NCI-H2171 (cell line): ENCODE data around the gene SMARCA2.

Experiments
- DNase-seq: peaks from one replicate; lab custom pipeline; 2025; lab: John Stamatoyannopoulos, UW

The SMARCA2 gene

DNA sequence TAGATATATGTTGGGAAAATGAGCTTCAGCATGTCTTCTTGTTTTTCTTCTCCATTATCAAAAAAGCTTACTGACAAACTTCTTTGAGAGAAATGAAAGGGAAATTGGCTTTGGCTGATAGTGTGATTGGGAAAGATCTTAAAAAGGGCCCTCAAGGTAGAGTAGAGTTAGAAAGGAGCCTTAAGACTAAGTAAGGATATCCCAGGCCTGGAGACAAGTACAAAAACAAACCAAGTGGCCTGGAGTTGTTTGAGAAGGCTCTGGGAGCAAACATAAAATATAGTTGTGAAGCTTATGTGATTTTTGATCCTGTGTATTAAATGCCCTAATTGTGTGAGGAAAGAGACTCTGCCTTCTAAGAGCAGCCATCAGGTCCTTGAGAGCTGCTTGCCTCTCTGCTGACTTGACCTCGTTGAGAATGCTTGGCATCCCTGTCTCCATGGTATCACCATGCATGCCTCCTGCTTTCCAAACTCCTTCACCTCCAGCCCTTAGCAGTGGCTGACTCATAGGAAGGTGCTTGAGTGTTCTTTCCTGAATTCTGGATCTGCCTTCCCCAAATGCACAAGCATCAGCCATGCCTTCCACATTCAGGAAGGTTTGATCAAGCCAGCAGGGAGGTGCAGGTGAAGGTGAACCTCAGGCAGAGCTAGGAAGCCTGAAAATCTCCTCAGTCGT, 78.9 kb downstream of the SMARCA2 start:
- DNase-seq, result no peak

DNA sequence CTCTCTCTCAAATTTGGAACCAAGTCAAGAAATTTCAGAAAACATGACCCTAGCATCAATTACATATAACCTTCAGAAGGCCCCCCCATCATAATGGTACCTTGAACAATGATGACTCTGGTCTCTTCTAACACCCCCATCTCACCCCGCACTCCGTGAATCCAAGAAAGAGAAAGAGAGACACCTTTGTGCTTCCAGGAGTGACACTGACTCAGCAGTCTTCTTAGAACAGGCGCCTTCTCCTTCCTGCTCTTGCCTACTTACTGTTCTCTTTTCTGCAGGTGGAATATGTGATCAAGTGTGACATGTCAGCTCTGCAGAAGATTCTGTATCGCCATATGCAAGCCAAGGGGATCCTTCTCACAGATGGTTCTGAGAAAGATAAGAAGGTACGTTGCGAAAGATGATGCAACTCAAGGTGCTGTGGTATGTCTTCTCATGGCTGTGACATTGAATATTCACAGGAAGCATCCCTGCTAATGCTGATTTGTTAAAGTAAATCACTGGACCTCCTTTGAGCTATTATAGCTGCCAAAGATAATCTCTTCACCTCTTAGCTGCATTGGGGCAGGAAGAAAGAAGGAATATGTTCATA, 81.3 kb downstream of the SMARCA2 start:
- no peak for DNase-seq

DNA sequence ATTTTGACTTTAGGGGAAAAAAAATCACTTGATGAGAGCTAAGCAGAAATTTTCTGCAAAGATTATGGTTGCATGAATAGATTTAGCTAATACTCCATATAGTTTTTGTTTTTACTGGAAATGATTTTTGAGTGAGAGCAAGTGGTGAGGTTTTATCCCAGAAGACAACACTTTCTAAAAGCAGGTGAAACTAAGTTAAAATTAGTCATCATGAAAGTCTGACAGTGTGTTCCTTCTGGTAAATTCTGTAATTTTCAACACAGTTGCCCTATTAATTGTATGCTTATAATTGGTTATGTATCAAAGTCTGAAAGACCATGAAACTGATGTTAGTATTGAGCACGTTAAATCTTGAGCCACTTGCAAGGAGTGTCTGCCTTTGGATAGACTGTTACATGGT, 91.5 kb downstream of the SMARCA2 start:
- no peak for DNase-seq

DNA sequence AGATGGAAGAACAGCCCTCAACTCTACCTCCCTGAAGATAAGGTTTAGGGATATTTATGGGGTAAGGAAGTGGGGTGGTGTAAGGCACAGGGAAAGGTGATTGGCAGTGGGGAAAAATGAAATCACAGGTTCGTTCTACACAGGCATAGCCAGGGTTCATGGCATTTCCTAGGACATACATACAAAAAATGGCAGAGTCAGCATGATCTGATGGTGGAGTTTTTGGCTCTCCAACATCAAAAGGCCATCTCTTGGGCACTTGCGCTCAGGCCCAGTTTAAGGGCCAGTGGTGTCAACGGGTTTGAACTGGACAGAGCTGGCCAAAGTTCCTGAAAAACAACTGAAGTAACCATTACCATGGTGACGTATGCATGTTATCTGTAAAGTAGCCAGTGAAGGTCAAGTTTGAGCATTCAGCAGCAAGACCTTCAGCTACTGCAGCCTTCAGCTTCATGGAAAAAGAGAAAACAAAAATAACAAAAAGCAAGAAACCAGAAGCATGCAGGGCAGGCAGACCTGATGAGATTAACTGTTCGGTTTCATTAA, 92.8 kb downstream of the SMARCA2 start:
- DNase-seq, result no peak

DNA sequence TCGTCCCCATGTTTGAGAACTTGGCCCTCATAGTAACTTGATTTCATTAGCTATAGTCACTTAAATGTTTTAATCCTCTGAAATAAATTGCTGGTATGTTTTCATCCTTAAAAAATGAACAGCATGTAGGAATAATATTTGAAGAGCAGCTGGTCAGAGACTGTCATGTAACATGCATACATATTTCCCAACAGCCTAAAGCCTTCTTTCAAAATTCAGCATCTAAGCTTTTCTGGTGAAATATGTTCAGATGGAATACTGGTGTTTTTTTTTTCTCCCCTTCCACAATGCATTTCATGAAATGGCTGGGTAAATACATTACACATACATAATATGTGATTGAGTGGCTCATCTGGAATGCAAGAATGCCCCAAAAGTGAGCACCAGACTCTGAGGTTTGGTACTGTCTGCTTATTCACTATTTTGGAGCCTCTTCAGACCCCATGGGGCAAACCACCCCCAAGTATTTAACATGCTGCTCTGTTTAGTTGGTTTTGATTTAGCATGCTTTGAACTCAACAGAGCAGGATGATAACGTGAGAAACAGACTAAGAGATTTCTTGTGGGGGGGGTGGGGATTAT, 94.0 kb downstream of the SMARCA2 start:
- no peak for DNase-seq

DNA sequence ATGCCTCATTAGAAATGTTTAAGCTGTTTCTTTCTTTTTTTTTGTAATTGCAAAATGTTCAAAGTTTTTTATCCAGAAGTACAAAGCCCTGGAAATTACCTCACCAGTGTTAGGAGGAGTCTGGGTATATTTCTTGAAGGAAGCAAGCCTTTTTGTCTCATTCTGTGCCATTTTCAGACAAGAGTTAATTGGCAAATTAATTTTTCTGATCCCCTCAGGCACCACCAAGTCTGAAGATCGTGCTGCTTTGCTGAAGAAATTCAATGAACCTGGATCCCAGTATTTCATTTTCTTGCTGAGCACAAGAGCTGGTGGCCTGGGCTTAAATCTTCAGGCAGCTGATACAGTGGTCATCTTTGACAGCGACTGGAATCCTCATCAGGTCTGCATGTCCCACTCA, 94.9 kb downstream of the SMARCA2 start:
- DNase-seq, result no peak

DNA sequence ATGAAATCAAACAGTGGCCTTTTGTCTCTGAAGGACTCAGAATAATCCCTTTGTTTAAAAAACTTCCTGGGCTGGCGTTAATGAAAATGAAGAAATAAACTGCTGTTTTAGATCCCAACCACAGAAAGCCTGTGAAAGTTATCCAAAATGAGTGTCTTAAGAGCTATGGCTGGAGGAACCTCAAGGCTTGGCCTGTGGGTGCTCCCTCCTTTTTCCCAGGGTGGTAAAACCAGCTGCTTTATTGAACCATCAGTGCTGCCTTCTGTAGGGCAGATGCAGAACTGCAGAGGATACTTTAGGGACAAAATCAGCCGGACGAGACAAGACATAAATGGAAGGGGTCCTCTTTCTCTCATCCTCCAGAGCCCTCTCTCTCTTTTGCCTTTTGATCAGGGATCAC, 100.9 kb downstream of the SMARCA2 start:
- no peak for DNase-seq

DNA sequence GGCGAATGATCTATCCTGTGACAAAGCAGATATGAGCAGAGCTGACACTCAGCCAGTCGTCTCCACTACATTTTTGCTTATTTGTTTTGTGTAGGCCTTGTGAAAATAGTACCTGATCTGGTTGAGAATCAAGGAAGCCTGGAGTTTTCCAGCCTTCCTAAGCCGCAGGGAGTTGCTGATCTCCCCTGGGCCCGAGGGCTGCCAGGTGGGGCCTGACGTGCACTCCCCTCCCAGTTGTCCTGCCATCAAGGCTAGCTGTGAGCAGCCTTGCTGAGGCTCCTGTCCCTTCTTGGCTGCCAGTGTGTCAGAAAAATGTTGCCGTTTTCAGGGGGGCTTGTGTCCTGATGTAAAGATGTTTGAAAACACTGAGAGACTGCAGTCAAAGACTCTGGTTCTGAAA, 102.4 kb downstream of the SMARCA2 start:
- DNase-seq, result no peak

DNA sequence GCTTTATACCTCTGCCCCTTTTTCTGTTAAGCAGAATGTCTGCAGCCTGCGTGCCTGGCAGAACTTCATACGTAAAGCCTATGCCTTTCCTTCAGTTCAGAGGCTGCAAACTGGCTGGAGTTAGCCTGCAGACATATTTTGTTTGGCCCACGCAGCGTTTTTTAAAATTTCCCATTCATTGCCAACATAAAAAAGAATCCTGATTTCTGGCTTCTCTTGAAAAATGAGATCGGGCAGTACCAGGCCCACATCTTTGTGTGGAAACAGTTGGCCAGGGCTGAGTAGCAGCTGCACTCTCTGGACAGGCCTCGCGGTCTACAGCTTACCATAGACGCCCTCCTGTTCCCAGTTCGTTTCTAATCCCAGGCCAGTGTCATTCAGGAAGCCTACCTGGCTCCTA, 104.4 kb downstream of the SMARCA2 start:
- DNase-seq, result no peak

DNA sequence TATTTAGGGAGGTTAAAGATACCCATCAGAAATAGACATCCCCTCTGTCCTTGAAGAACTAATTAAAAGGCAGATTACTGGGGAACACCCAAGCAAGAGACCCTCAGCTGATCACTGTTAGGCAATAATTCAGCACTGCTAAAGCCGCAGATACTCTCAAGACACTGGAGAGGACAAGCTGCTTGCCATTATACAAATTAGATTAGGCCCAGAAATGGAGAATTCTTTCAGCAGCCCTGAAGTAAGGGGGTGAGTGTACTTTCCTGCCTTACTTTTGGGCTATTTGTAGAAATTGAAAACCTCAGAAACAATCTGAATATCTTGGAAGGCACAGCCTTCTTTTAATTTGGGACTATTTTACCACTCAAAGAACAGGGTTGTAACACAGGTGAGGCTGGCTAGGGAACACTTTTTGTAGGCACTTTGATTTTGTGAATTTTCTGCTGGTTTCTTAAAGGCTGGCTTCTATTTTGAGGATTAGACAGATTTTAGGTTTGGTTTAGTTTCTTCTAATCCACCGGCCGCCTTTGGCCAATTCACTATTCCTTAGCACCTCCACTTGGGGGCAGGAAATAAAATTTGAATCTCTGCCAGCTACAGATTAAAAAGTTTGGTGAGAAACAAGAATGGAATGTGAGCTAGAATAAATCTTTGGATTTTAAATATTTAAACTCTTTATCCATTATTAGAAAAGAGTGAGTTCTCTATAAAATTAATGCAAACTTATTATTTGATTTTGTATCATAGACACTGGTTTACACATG, 106.0 kb downstream of the SMARCA2 start:
- no peak for DNase-seq

DNA sequence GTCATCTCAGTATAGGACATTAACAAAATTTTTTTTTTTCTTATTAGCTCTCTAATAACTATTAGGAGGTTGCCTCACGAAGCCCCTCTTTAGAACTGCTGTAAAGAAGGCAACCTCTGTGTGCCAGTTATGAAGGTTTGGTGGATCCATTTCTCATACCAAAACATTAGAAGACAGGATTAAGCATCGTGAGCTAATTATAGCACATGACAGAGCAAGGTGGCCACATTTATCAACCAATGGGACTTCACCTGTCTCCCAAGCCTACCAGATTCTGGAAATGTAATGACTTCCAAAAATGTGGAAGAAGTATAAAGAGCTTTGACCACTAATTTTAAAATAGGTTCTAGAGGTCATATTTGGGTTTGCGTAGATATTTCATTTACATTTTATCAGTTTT, 107.2 kb downstream of the SMARCA2 start:
- DNase-seq, result no peak

DNA sequence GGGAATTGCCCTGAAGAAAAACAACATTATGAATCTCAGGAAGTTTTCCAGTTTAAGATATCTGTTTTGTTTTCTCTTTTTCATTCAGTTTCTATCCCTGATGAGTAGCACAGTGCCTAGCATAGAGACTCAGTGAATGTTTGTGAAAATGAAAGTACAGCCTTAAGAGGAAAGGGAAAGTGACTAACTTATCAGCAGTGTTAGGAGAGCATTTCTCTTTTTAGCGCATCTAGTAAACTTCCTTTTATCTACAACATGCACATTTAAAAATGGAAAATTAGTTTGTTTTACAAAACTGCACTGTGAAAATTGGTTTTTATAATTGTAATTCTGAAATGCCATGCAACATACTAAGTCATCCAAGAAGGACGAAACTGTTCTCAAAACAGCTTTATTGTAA, 110.8 kb downstream of the SMARCA2 start:
- DNase-seq, result no peak

DNA sequence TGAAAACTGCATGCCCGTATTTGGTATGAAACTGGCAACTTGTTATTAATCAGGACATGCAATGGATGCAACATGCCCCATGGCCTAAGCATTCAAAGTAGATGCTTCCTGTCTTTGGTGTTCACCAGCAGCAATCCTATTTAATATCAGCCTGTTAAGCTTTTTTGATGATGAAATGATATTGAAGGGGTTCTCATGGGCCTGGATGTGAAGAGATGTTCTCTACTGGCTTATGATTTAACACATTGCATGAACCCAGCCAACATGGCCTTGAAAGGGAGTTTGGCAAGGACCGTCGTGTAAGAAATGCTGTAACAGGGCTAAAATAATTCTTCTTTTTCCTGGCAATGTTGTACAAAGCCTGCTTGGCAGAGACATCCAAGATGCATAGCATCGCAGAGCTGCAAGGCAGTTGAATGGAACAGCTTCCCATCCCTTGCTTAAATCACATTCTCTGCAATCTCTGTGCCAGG, 111.2 kb downstream of the SMARCA2 start:
- no peak for DNase-seq

DNA sequence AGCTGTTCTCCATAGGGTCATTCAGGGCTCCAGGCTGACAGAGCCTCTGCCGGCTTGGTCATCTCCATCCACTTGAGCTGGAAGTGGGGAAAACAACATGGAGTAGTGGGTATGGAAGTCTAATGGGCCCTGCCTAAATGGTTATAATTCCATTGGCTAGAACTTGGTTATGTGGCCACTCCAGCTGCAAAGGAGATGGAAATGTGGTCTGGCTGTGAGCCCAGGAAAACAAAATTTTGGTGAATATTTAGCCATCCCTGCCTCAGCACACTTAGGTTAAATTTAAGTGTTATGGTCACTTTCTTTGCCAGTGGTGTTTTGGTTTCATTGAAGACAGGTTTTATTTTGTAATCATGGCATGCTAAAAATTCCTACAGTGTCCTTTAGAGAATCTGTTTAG, 112.3 kb downstream of the SMARCA2 start:
- no peak for DNase-seq

DNA sequence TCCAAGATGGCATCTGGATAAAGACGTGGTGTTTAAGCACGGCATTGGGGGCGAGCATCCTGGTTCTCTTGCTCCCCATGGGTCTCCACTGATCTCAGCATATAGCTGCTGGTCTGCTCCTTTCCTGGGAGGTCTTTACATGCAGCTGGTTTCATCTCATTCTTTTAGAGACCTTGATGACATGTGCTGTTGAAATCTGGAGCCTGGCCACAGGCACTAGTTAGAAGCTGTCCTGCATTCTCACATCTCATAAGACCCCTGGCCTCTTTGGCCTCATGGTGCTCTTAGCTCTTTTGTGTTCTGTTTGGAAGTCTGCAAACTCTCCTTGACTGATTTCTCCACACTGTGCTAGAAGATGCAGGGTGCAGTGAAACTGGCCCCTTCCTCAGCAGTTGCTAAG, 113.0 kb downstream of the SMARCA2 start:
- no peak for DNase-seq

DNA sequence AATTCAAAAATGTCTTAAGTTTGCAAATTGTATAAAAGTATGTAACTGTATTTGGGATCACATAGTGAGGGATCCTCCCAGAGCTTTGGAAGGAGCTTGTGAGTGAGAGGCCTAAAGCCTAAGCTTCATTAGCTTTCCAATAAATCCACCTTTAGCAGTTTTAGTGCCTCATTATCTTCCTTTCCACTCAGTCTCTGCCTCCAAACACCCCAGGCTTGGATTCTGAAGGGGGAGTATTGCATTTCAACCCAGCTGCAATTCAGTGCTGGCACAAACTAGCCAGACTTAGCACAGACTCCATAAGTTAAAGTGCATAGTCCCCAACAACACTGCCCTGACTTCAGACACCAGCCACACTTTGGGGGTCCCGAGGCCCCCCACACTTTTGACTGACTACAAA, 113.5 kb downstream of the SMARCA2 start:
- no peak for DNase-seq

DNA sequence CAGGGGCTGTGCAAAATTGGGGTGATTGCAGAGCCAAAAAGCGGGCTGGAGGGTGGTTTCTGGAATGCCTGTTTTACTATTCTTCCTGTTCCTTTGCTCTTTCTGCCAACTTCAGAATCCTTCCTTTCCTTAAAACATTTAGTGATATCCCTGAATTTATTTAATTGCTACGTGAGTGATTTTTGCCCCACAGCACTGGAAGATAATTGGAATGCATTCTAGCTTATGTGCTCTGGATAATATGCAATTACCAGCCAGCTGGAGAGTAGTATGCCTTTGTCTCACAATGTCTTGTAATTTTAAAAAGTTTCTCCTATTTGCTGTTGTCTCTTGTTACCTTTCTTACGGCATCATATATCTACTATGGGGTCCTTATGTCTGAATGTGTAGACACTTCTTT, 115.8 kb downstream of the SMARCA2 start:
- DNase-seq, result no peak

DNA sequence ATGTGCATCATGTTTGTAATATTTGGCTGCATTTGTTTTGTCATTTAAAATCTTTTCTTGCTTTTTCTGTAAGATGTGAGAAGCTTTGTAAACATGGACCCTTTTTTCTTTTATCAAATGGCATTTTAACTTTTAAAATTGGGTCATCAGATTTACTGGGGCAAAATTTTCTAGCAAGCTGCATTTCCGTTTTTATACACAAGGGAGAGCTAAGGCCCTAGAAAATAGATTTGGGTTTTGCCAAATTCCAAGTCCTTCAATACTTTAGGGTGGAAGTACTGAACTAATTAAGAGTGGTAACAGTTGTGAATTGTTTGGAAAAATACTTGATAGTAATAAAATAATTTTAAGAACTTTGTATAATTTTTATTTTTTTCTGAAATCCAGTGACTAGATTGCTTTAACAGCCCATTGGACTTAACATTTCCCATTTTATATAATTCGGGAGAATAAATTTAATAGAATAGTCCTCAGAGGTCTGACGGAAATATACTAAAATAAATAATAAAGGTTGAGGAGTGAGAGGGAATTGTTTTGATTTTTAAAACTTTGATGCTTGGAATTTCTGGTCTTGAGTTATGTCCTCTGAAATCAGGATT, 117.4 kb downstream of the SMARCA2 start:
- peak; percentile 40 for DNase-seq

DNA sequence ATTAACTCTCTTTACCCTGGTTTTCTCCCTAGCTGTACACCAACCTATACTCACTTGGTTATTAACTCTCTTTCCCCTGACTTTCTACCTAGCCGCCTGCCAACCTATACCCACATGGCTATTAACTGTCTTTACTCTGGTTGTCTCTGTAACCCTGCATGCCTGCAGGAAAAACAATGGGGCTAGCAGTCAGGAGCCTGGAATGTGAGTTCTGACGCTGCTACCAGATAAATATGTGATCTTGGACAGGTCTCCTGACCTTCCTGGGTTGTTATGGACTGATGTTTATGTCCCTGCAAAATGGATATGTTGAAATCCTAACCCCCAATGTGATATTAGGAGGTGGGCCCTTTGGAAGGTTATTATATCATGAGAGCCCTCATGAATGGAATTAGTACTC, 119.2 kb downstream of the SMARCA2 start:
- no peak for DNase-seq

DNA sequence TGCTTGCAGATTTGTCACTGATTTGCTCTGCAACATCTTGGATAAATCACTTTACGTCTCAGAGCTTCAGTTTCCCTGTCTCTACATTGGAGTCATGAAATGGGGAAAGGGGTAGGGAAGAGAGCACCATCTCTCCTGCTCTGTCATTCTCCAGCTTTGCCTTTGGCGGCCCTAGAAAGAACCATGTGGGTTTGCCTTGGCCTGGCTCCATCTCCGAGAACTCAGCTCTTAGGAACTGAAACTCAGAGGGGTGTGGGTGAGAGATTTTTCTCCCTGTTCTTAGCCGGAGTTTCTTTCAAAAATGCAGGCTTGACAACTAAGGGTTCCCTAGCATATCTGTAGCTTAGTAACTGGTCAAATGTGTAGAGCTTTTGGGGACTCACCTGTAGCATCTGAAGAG, 123.5 kb downstream of the SMARCA2 start:
- no peak for DNase-seq

DNA sequence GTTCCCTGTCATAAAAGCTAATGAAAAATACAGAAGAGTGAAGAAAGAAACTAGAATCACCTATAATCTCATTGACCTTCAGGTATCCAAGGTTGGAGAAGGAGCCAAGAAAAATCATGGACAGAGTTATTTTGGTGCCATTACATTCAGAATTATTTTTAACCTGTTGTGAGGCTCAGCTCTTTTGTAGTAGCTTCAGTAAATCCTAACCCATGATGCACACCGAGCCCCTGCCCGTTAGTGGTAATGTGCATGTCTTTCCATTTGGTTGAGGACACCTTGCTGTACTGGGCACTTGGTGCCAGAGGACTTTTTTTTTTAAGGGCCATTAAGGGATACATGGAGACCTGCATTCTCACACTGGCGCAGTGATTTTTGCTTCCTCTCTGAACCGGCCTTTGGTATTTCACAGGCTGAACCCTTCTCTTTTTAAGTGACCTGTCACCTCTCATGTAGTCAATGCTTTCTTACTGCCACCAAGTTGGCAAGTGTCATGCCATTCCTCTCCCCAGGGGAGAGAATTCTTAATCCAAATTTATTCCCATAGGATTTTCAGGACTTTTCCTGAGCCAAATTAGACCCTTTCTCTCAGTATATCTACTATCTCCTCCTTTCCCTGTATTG, 125.6 kb downstream of the SMARCA2 start:
- DNase-seq, result no peak

DNA sequence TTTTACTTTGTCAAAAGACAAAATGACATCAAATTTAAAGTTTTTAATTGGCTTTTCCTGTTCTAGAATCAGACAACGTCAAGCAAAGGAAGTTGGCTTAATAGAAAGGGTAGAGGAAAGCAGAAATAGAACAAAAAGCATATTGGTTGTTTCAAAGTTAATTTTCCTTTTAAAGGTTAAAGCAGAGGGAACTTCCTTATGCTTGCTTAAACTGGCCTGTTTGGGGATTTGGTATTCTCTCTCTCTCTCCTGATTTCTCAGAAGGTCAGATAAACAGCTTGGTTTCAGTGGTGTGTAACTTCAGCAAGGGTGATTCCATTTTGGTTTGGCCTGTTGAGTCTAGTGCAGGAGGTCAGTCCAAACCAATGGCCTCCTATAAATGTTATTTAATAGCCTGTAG, 127.1 kb downstream of the SMARCA2 start:
- DNase-seq, result no peak
